KMS-11 (cell line): ENCODE data around the gene WDR64.

Source experiments
- H2AFZ ChIP-seq: fragments of 200-600 bp; sonication (generic); 2 replicates; pipeline ENCODE4 v1.6.1; 2016; ENCODE audit warnings: antibody characterized with exemption, mixed run types, low read depth
- H3K27ac ChIP-seq: fragments of 200-600 bp; sonication (generic); 2 replicates; pipeline ENCODE4 v1.6.1; 2016; ENCODE audit warnings: mild to moderate bottlenecking, mixed run types
- H3K27me3 ChIP-seq: fragments of 200-600 bp; sonication (generic); 2 replicates; pipeline ENCODE4 v1.6.1; 2017; ENCODE audit warnings: mild to moderate bottlenecking, low read depth, mixed run types, moderate library complexity; ENCODE audit not compliant: insufficient read depth
- H3K36me3 ChIP-seq: fragments of 200-600 bp; sonication (generic); 2 replicates; pipeline ENCODE4 v1.6.1; 2017; ENCODE audit warnings: mild to moderate bottlenecking, mixed run types; ENCODE audit not compliant: insufficient read depth
- H3K4me1 ChIP-seq: fragments of 200-600 bp; sonication (generic); 2 replicates; pipeline ENCODE4 v1.6.1; 2016; ENCODE audit warnings: mild to moderate bottlenecking, low read depth, mixed run types; ENCODE audit not compliant: poor library complexity, severe bottlenecking
- H3K4me2 ChIP-seq: fragments of 200-600 bp; sonication (generic); 2 replicates; pipeline ENCODE4 v1.7.0; 2016; ENCODE audit warnings: mild to moderate bottlenecking, mixed run types
- H3K4me3 ChIP-seq: fragments of 200-600 bp; sonication (generic); IDR thresholded peaks from 2 replicates; pipeline ENCODE4 v1.6.1; 2017; ENCODE audit warnings: low read depth, low read length, mixed read lengths; ENCODE audit not compliant: insufficient read depth
- H3K79me2 ChIP-seq: fragments of 200-600 bp; sonication (generic); 2 replicates; pipeline ENCODE4 v1.6.1; 2016; ENCODE audit warnings: low read depth, mixed run types; ENCODE audit not compliant: insufficient read depth
- H3K9ac ChIP-seq: fragments of 200-600 bp; sonication (generic); 2 replicates; pipeline ENCODE4 v1.6.1; 2016; ENCODE audit warnings: mild to moderate bottlenecking, mixed run types
- H4K20me1 ChIP-seq: fragments of 200-600 bp; sonication (generic); 2 replicates; pipeline ENCODE4 v1.6.1; 2016; ENCODE audit warnings: mild to moderate bottlenecking, mixed run types; ENCODE audit not compliant: insufficient read depth
- CTCF ChIP-seq: fragments of 200-600 bp; sonication (generic); conservative IDR thresholded peaks from 2 replicates; pipeline ENCODE4 v1.6.1; 2017; ENCODE audit warnings: low read depth, mild to moderate bottlenecking, antibody characterized with exemption, low read length, moderate library complexity, mixed read lengths

The WDR64 gene

GRCh38 chr1:241808265-241808664, 156.2 kb downstream of the WDR64 start:
- Histone ChIP-seq H3K9ac (no peak overlapping the region), H3K36me3 (no peaks in the 10 kb centered on the region), H4K20me1 (no peaks in the 10 kb centered on the region), H3K27me3 (no peaks in the 10 kb centered on the region), H3K4me2 (no peak overlapping the region), H3K79me2 (no peaks in the 10 kb centered on the region), H2AFZ (no peak overlapping the region), H3K27ac (no peak overlapping the region), H3K4me3 (no peak overlapping the region), H3K4me1 (no peaks in the 10 kb centered on the region)
- no peak for TF ChIP-seq CTCF

DNA sequence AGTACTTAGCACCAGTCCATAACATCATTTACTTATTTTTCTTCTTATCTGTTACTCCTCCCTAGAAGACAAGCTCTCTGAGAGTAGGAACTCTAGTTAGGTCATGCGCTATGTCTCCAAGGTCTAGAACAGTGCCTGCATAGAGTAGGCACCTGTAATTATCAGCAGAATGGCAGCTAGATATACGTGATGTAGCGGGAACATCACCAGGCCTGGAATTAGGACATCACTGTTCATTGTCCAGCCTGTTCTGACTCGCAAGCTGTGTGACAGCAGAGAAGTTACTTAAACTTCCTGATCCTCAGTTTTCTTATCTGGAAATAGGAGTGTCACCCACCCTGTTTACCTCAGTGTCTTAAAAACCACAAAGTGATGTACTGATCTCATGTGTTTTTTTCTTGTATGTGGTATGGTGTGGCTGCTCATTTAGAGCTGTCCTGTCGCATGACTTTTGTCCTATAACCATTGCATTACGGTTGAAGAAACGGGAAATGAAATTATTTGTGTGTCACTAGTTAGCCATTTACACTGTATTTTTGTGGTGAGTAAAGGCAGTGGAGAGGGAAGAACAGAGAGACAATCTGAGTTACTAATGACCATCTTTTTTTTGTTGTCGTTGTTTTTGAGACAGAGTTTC, 158.8 kb downstream of the WDR64 start:
- H3K4me3 ChIP-seq = no peak overlapping the region
- H3K9ac ChIP-seq = no peak overlapping the region
- H4K20me1 ChIP-seq = no peaks in the 10 kb centered on the region

GRCh38 chr1:241813768-241814320, 161.8 kb downstream of the WDR64 start:
- Histone ChIP-seq H3K27ac (no peak overlapping the region), H4K20me1 (no peaks in the 10 kb centered on the region), H3K27me3 (no peaks in the 10 kb centered on the region), H3K4me1 (no peaks in the 10 kb centered on the region), H3K4me3 (no peak overlapping the region), H3K4me2 (no peak overlapping the region), H3K79me2 (no peaks in the 10 kb centered on the region), H3K9ac (no peak overlapping the region), H3K36me3 (no peaks in the 10 kb centered on the region), H2AFZ (no peak overlapping the region)
- TF ChIP-seq CTCF = no peak

More for the DNA sequence above, 158.8 kb downstream of the WDR64 start:
- no peak for TF ChIP-seq CTCF
- Histone ChIP-seq H3K36me3 (no peaks in the 10 kb centered on the region), H3K4me2 (no peak overlapping the region), H3K27ac (no peak overlapping the region), H2AFZ (no peak overlapping the region), H3K79me2 (no peaks in the 10 kb centered on the region), H3K27me3 (no peaks in the 10 kb centered on the region), H3K4me1 (no peaks in the 10 kb centered on the region)

DNA sequence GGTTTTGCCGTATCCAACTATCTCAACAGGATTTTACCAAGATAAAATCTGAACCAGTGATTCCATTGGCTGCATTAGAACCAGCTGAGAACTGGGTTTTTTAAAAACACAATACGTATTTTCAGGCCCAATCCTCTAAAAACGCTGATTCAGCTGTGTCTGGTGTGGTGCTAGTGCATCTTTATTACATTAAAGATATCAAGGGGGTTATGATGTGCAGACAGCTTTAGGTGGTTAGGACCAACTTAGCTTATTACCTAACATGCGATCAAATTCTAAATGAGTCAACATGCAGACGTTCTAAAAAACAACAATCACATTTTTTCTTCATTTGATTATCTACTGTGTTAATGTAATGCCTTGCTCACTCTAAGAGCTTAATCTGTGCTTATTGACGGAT, 163.9 kb downstream of the WDR64 start:
- Histone ChIP-seq H3K36me3 (no peaks in the 10 kb centered on the region), H3K4me3 (no peak overlapping the region), H3K4me1 (no peaks in the 10 kb centered on the region), H4K20me1 (no peaks in the 10 kb centered on the region), H3K79me2 (no peaks in the 10 kb centered on the region), H3K9ac (no peak overlapping the region), H3K27ac (no peak overlapping the region), H3K4me2 (no peak overlapping the region), H2AFZ (no peak overlapping the region), H3K27me3 (no peaks in the 10 kb centered on the region)
- TF ChIP-seq CTCF = no peak
